Measurements from ENCODE around the gene ALDH1B1.

ALDH1B1 gene

DNA sequence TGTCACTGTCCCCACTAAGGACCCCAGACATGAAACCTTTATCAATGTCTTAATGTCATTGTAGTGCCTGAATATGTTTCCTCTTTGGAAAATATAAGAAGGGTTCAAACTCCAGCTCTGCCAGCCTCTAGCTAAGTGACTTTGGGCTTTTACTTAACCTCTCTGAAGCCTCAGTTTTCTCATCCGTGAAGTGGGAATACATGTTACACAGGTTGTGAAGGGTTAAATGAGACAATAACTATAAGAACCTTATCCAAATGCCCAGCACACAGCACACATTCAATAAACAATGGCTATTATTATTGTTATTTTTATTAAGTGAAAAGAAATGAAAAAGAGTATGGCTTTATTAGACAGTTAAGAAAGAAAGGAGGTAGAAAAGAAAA lies 47.4 kb downstream of the ALDH1B1 start:
- Mint-ChIP-seq H3K27ac (no peak overlapping the region), H3K4me1 (ENCODE audit: low read depth) (no peaks in the 10 kb centered on the region), H3K9me3 (no peaks in the 10 kb centered on the region), H3K4me3 (no peak overlapping the region), H3K27me3 (ENCODE audit: low read depth) (peaks cover 4% of the 10 kb centered on the region), H3K36me3 (ENCODE audit: low read depth) (no peaks in the 10 kb centered on the region)
- DNase-seq (ENCODE audit: low spot score), result no peak

DNA sequence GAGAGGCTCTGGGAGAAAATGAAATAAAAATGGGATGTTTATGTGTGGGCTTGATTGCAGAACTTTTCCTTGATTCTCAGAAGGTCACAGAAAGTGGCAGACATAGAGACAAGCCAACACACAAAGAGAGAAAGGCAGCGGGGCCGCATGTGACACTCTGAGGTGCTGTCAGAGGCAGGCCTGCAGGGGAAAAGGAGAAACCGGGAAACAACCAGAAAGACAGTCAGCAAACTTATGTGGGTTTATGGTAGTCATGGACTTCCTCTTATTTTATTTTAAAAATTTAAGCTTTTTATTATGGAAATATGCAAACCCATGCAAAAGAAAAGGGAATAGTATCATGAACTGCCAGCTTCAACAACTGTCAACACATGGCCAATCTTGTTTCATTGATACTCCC lies 48.0 kb downstream of the ALDH1B1 start:
- Mint-ChIP-seq H3K9me3 (no peaks in the 10 kb centered on the region), H3K4me3 (no peak overlapping the region), H3K27me3 (ENCODE audit: low read depth) (peaks cover 7% of the 10 kb centered on the region), H3K4me1 (ENCODE audit: low read depth) (no peaks in the 10 kb centered on the region), H3K27ac (no peak overlapping the region), H3K36me3 (ENCODE audit: low read depth) (no peaks in the 10 kb centered on the region)
- DNase-seq (ENCODE audit: low spot score), result no peak

DNA sequence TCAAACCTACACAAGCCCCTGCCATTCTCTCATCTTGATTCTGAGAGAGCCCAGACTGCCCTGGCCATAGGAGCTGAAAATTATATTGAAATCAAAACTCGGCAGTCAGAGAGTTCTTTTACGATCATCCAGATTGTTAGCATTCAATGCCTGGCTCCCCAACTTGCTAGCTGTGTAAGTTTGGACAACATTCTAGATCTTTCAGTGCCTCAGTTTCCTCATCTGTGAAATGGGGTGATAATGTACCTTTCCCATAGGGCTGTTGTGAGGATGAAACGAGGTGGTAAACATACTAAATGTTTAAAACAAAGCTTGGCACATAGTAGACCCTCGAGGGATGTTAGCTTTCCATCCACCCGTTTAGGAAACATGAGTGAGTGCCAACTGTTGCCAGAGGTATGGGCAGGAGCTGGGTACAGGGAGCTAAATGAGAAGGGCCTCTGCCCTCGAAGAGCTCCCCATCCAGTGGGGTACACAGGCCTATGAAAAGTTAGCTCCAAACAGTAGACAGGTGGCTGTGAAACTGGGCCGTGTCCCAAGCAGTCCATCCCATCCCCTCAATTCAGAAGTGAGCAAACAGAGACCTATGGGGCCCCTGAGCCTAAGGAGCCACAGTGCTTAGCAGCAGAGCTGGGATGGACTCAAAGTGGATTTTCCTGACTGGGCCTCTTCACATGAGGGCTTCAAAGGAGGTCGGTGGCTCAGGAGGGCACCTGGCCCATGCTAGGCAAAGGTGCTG lies 49.0 kb downstream of the ALDH1B1 start:
- DNase-seq (ENCODE audit: low spot score), result no peak
- Mint-ChIP-seq H3K9me3 (no peaks in the 10 kb centered on the region), H3K4me1 (ENCODE audit: low read depth) (no peaks in the 10 kb centered on the region), H3K27me3 (ENCODE audit: low read depth) (peaks cover 14% of the 10 kb centered on the region), H3K4me3 (no peak overlapping the region), H3K36me3 (ENCODE audit: low read depth) (no peaks in the 10 kb centered on the region), H3K27ac (no peak overlapping the region)

GRCh38 chr9:38442473-38443096 lies 50.1 kb downstream of the ALDH1B1 start:
- H3K27me3 Mint-ChIP-seq (ENCODE audit: low read depth), result peaks cover 24% of the 10 kb centered on the region
- H3K4me1 Mint-ChIP-seq (ENCODE audit: low read depth), result no peaks in the 10 kb centered on the region
- H3K4me3 Mint-ChIP-seq, result no peak overlapping the region
- DNase-seq (ENCODE audit: low spot score), result no peak
- H3K9me3 Mint-ChIP-seq, result no peaks in the 10 kb centered on the region
- no peaks in the 10 kb centered on the region for H3K36me3 Mint-ChIP-seq (ENCODE audit: low read depth)
- H3K27ac Mint-ChIP-seq, result no peak overlapping the region

- Mint-ChIP-seq H3K4me1 (ENCODE audit: low read depth) (no peaks in the 10 kb centered on the region), H3K4me3 (no peak overlapping the region), H3K36me3 (ENCODE audit: low read depth) (no peaks in the 10 kb centered on the region), H3K27ac (no peak overlapping the region), H3K27me3 (ENCODE audit: low read depth) (peaks cover 28% of the 10 kb centered on the region), H3K9me3 (no peaks in the 10 kb centered on the region)
- no peak for DNase-seq (ENCODE audit: low spot score)
These were observed 50.7 kb downstream of the ALDH1B1 start for GRCh38 chr9:38443181-38443580.

DNA sequence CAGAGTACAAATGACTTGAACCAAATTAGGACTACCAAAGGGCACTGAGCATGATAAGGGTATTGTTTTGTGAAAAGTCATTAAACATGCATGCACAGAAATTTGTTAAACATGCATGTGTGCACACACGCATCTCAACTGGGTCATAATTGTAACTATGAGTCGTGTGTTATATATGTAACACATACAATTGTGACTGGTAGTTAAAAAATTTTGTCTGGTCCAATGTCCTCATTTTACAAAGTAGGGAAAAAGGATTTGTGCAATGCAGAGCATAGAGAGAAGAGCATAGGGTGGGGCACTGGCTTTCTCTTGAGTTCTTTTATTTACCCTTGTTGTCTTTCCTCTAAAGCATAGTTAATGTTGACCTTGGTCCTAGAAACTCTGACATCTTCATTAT lies 51.1 kb downstream of the ALDH1B1 start:
- Mint-ChIP-seq H3K36me3 (ENCODE audit: low read depth) (no peaks in the 10 kb centered on the region), H3K4me1 (ENCODE audit: low read depth) (no peaks in the 10 kb centered on the region), H3K4me3 (no peak overlapping the region), H3K27ac (no peak overlapping the region), H3K9me3 (no peaks in the 10 kb centered on the region), H3K27me3 (ENCODE audit: low read depth) (peaks cover 32% of the 10 kb centered on the region)
- DNase-seq (ENCODE audit: low spot score), result no peak

- Mint-ChIP-seq H3K4me1 (ENCODE audit: low read depth) (no peaks in the 10 kb centered on the region), H3K4me3 (no peak overlapping the region), H3K27me3 (ENCODE audit: low read depth) (peaks cover 40% of the 10 kb centered on the region), H3K9me3 (no peaks in the 10 kb centered on the region), H3K27ac (no peak overlapping the region), H3K36me3 (ENCODE audit: low read depth) (no peaks in the 10 kb centered on the region)
- DNase-seq (ENCODE audit: low spot score), result no peak
These were observed 52.9 kb downstream of the ALDH1B1 start for GRCh38 chr9:38445154-38446043.

GRCh38 chr9:38447703-38448102 lies 55.2 kb downstream of the ALDH1B1 start:
- H3K27me3 Mint-ChIP-seq (ENCODE audit: low read depth), result peaks cover 42% of the 10 kb centered on the region
- no peak for DNase-seq (ENCODE audit: low spot score)

More at GRCh38 chr9:38447703-38448102, 55.2 kb downstream of the ALDH1B1 start:
- Mint-ChIP-seq H3K36me3 (ENCODE audit: low read depth) (no peaks in the 10 kb centered on the region), H3K4me3 (no peak overlapping the region), H3K27ac (no peak overlapping the region), H3K9me3 (peaks cover 12% of the 10 kb centered on the region), H3K4me1 (ENCODE audit: low read depth) (no peaks in the 10 kb centered on the region)
